H9 (cell line): ENCODE results near the gene RBMX2. TPM values are rescaled to one million over a fixed set of nuclear protein-coding genes. Genes with fewer than 3 reads are reported as not detected.

Experiments
- DNase-seq: peaks from one replicate; pipeline ENCODE4 v3.0.0-alpha.2; 2017
- H2AFZ ChIP-seq: one replicate; pipeline ENCODE4 v1.6.1; 2013; ENCODE audit warnings: mild to moderate bottlenecking, low read length, control low read depth, moderate library complexity
- H2AK5ac ChIP-seq: 2 replicates; pipeline ENCODE4 v1.6.1; 2013; ENCODE audit warnings: low read length, control low read depth, mixed read lengths; ENCODE audit not compliant: insufficient read length
- H2BK120ac ChIP-seq: one replicate; pipeline ENCODE4 v1.6.1; 2013; ENCODE audit warnings: low read depth, mild to moderate bottlenecking, low read length, control low read depth, inconsistent platforms; ENCODE audit not compliant: poor library complexity, severe bottlenecking
- H2BK12ac ChIP-seq: 2 replicates; pipeline ENCODE4 v1.6.1; 2013; ENCODE audit warnings: low read length, control low read depth, mixed read lengths, low read depth; ENCODE audit not compliant: insufficient read length
- H2BK15ac ChIP-seq: 2 replicates; pipeline ENCODE4 v1.6.1; 2013; ENCODE audit warnings: low read depth, low read length, control low read depth
- H2BK20ac ChIP-seq: one replicate; pipeline ENCODE4 v1.6.1; 2013; ENCODE audit warnings: low read depth, mild to moderate bottlenecking, low read length, control low read depth, inconsistent platforms; ENCODE audit not compliant: poor library complexity, severe bottlenecking
- H2BK5ac ChIP-seq: 2 replicates; pipeline ENCODE4 v1.6.1; 2013; ENCODE audit warnings: low read length, control low read depth, mixed read lengths; ENCODE audit not compliant: insufficient read length
- H3K14ac ChIP-seq: 2 replicates; pipeline ENCODE4 v1.6.1; 2013; ENCODE audit warnings: low read length, control low read depth; ENCODE audit not compliant: insufficient read depth
- H3K18ac ChIP-seq: 2 replicates; pipeline ENCODE4 v1.6.1; 2013; ENCODE audit warnings: low read depth, mild to moderate bottlenecking, mixed read lengths, low read length, control low read depth; ENCODE audit not compliant: insufficient read length
- H3K23ac ChIP-seq: 2 replicates; pipeline ENCODE4 v1.6.1; 2013; ENCODE audit warnings: low read length, control low read depth, mixed read lengths, low read depth; ENCODE audit not compliant: insufficient read length
- H3K23me2 ChIP-seq: 2 replicates; pipeline ENCODE4 v1.6.1; 2013; ENCODE audit warnings: low read depth, mild to moderate bottlenecking, mixed read lengths, low read length, control low read depth; ENCODE audit not compliant: insufficient read length, poor library complexity, severe bottlenecking
- H3K27ac ChIP-seq: 2 replicates; pipeline ENCODE4 v1.5.1; 2013; ENCODE audit warnings: low read length, control low read depth, mixed read lengths, low read depth; ENCODE audit not compliant: insufficient read length
- H3K27me3 ChIP-seq: 2 replicates; pipeline ENCODE4 v1.6.1; 2013; ENCODE audit warnings: low read length, control low read depth, inconsistent platforms; ENCODE audit not compliant: insufficient read depth
- H3K4ac ChIP-seq: 2 replicates; pipeline ENCODE4 v1.6.1; 2013; ENCODE audit warnings: low read depth, mild to moderate bottlenecking, control low read depth, inconsistent platforms, low read length, moderate library complexity
- H3K4me1 ChIP-seq: 2 replicates; pipeline ENCODE4 v1.6.1; 2013; ENCODE audit warnings: low read length, control low read depth, inconsistent platforms; ENCODE audit not compliant: insufficient read depth
- H3K4me2 ChIP-seq: 2 replicates; pipeline ENCODE4 v1.6.1; 2013; ENCODE audit warnings: low read length, control low read depth, mixed read lengths; ENCODE audit not compliant: insufficient read length, insufficient read depth
- H3K56ac ChIP-seq: 2 replicates; pipeline ENCODE4 v1.6.1; 2013; ENCODE audit warnings: low read depth, mild to moderate bottlenecking, mixed read lengths, low read length, control low read depth; ENCODE audit not compliant: insufficient read length
- H3K79me1 ChIP-seq: 2 replicates; pipeline ENCODE4 v1.6.1; 2013; ENCODE audit warnings: low read depth, mild to moderate bottlenecking, moderate library complexity, low read length, control low read depth, inconsistent platforms; ENCODE audit not compliant: insufficient read depth, poor library complexity, severe bottlenecking
- H3K79me2 ChIP-seq: 2 replicates; pipeline ENCODE4 v1.6.1; 2013; ENCODE audit warnings: low read length, control low read depth, inconsistent platforms; ENCODE audit not compliant: insufficient read depth
- H3K9ac ChIP-seq: 2 replicates; pipeline ENCODE4 v1.6.1; 2013; ENCODE audit warnings: low read length, control low read depth, mixed read lengths; ENCODE audit not compliant: insufficient read length; ENCODE audit errors: extremely low read depth
- H3K9me3 ChIP-seq: one replicate; pipeline ENCODE4 v1.6.1; 2013; ENCODE audit warnings: low read depth, low read length, inconsistent platforms; ENCODE audit not compliant: control insufficient read depth
- H3T11ph ChIP-seq: one replicate; pipeline ENCODE4 v1.6.1; 2013; ENCODE audit warnings: mild to moderate bottlenecking, low read length, control low read depth, inconsistent platforms
- H4K20me1 ChIP-seq: one replicate; pipeline ENCODE4 v1.6.1; 2013; ENCODE audit not compliant: control insufficient read depth, insufficient read length, insufficient read depth
- H4K5ac ChIP-seq: 2 replicates; pipeline ENCODE4 v1.6.1; 2013; ENCODE audit warnings: low read depth, mild to moderate bottlenecking, mixed read lengths, low read length, control low read depth; ENCODE audit not compliant: insufficient read length
- H4K8ac ChIP-seq: replicated peaks from 2 replicates; pipeline ENCODE4 v1.6.1; 2013; ENCODE audit warnings: low read length, control low read depth, mixed read lengths, low read depth; ENCODE audit not compliant: insufficient read length
- H4K91ac ChIP-seq: 2 replicates; pipeline ENCODE4 v1.6.1; 2013; ENCODE audit warnings: low read depth, mild to moderate bottlenecking, moderate library complexity, mixed read lengths, low read length, control low read depth; ENCODE audit not compliant: insufficient read length
- H3K27ac Mint-ChIP-seq, 3 experiments: 2 replicates in 2 of 3; 3 replicates in 1 of 3; pipeline ENCODE4 v1.8.0; 2020 to 2021; ENCODE audit warnings: mixed read lengths in 3 of 3, mild to moderate bottlenecking in 1 of 3, moderate library complexity in 1 of 3
- H3K27me3 Mint-ChIP-seq: 2 replicates; pipeline ENCODE4 v1.8.0; 2021; ENCODE audit warnings: low read depth, mild to moderate bottlenecking, moderate library complexity, mixed read lengths
- H3K36me3 Mint-ChIP-seq, 3 experiments: 2 replicates in 2 of 3; 3 replicates in 1 of 3; pipeline ENCODE4 v1.8.0; 2020 to 2021; ENCODE audit warnings: low read depth in 3 of 3, mixed read lengths in 3 of 3; ENCODE audit not compliant: insufficient read depth in 1 of 3
- H3K4me1 Mint-ChIP-seq, 2 experiments: 2 replicates each; pipeline ENCODE4 v1.8.0; 2020; ENCODE audit warnings: mixed read lengths in 2 of 2
- H3K4me3 Mint-ChIP-seq, 2 experiments: 2 replicates in 1 of 2; 3 replicates in 1 of 2; pipeline ENCODE4 v1.8.0; 2020 to 2021; ENCODE audit warnings: mild to moderate bottlenecking in 2 of 2, mixed read lengths in 2 of 2, moderate library complexity in 1 of 2
- H3K9me3 Mint-ChIP-seq, 2 experiments: 2 replicates in 1 of 2; 3 replicates in 1 of 2; pipeline ENCODE4 v1.8.0; 2020; ENCODE audit warnings: mild to moderate bottlenecking in 2 of 2, mixed read lengths in 2 of 2, moderate library complexity in 1 of 2
- WGBS: extraction: QIAGEN DNeasy Blood & Tissue Kit; methylation state at CpG from one replicate; pipeline ENCODE4 v1.1.7; 2013; ENCODE audit warnings: missing lambda C conversion rate, low lambda C conversion rate, mixed read lengths; ENCODE audit not compliant: insufficient read length; ENCODE audit errors: extremely low coverage; 5-methylcytosine and 5-hydroxymethylcytosine counted together
- total RNA-seq: library from RNA; stranded (reverse); gene quantifications from 2 replicates; pipeline ENCODE4 v1.2.1, GENCODE V29; 2021
- TF ChIP-seq, protein P1 (sequence below): fragments of 200-600 bp; sonication (generic); conservative IDR thresholded peaks from 3 replicates; pipeline ENCODE4 v1.8.0; 2021; ENCODE audit warnings: antibody characterized with exemption, mild to moderate bottlenecking

RBMX2 gene
- total RNA-seq, 1 experiment from 2014 or later = 22.1 TPM

DNA sequence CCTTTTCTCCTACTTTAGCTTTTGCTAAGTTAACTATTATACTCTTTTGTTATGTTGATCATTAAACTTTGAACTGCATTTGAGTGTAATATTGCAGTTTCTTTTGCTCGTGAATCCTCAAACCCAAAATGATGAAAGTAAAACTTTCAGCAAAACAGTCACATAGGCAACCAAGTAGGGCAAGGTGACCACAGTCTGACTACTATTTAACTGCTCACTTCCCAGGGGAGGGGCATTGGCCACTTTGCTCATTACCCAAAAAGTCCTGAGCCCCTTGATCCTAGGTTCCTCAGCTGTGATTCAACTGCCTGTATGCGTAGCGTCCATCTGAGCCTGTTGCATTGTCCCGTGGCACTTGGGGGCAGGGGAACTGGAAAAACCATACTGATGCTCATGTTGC lies 17.0 kb downstream of the RBMX2 start:
- H4K8ac ChIP-seq = no peak overlapping the region
- no peak overlapping the region for H2BK12ac ChIP-seq
- H3K56ac ChIP-seq = no peak overlapping the region
- peaks cover 8% of the 10 kb centered on the region for H3K9me3 ChIP-seq
- TF ChIP-seq, protein P1, sequence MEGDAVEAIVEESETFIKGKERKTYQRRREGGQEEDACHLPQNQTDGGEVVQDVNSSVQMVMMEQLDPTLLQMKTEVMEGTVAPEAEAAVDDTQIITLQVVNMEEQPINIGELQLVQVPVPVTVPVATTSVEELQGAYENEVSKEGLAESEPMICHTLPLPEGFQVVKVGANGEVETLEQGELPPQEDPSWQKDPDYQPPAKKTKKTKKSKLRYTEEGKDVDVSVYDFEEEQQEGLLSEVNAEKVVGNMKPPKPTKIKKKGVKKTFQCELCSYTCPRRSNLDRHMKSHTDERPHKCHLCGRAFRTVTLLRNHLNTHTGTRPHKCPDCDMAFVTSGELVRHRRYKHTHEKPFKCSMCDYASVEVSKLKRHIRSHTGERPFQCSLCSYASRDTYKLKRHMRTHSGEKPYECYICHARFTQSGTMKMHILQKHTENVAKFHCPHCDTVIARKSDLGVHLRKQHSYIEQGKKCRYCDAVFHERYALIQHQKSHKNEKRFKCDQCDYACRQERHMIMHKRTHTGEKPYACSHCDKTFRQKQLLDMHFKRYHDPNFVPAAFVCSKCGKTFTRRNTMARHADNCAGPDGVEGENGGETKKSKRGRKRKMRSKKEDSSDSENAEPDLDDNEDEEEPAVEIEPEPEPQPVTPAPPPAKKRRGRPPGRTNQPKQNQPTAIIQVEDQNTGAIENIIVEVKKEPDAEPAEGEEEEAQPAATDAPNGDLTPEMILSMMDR = no peak
- peaks cover 0 to 46% of the 10 kb centered on the region in 2 experiments; a peak in 2 of 5 replicates for H3K9me3 Mint-ChIP-seq
- H3K4me1 ChIP-seq = peaks cover 2% of the 10 kb centered on the region; the same call in 1 of the 2 replicates
- H3K27me3 Mint-ChIP-seq = peaks cover 3% of the 10 kb centered on the region
- H3T11ph ChIP-seq = no peak overlapping the region
- WGBS = no CpG with 5 or more reads among the region's 4 CpGs
- H2BK20ac ChIP-seq = no peak overlapping the region
- no peak overlapping the region for H2BK15ac ChIP-seq
- H3K23me2 ChIP-seq = no peaks in the 10 kb centered on the region
- no peak overlapping the region for H2AFZ ChIP-seq
- no peaks in the 10 kb centered on the region for H4K20me1 ChIP-seq
- no peak overlapping the region for H2BK120ac ChIP-seq
- no peak for DNase-seq
- peaks cover 6 to 16% of the 10 kb centered on the region in 2 experiments for H3K4me1 Mint-ChIP-seq
- H3K23ac ChIP-seq = no peak overlapping the region
- H3K4me2 ChIP-seq = no peak overlapping the region
- no peak overlapping the region for H3K18ac ChIP-seq
- H4K5ac ChIP-seq = no peak overlapping the region
- H3K4me3 Mint-ChIP-seq = no peak overlapping the region
- H2AK5ac ChIP-seq = no peak overlapping the region
- H3K9ac ChIP-seq = no peak overlapping the region
- no peak overlapping the region for H3K4ac ChIP-seq
- peaks cover 0 to 13% (median 0%) of the 10 kb centered on the region in 3 experiments; a peak in 2 of 7 replicates for H3K36me3 Mint-ChIP-seq
- no peak overlapping the region for H3K27ac Mint-ChIP-seq
- H2BK5ac ChIP-seq = no peak overlapping the region
- no peak overlapping the region for H3K27ac ChIP-seq
- H4K91ac ChIP-seq = no peak overlapping the region
- no peaks in the 10 kb centered on the region for H3K79me2 ChIP-seq
- H3K14ac ChIP-seq = no peak overlapping the region
- H3K79me1 ChIP-seq = no peaks in the 10 kb centered on the region
- H3K27me3 ChIP-seq = no peaks in the 10 kb centered on the region
